ENCODE data around the gene ATG16L1.

- TF ChIP-seq CTCF (IDR thresholded peaks at IDR 0.05; ENCODE audit: poor library complexity, severe bottlenecking): no peak
- no peak for TF ChIP-seq POLR2AphosphoS5 (IDR thresholded peaks at IDR 0.05)
Measured at GRCh38 chr2:233320470-233320869, 69.0 kb downstream of the ATG16L1 start.
